H9 (cell line): Measurements from ENCODE around the gene PEPD. TPM values are rescaled to one million over a fixed set of nuclear protein-coding genes. Genes with fewer than 3 reads are reported as not detected.

Experiments used
- DNase-seq: peaks from one replicate; pipeline ENCODE4 v3.0.0-alpha.2; 2017
- H2AFZ ChIP-seq: one replicate; pipeline ENCODE4 v1.6.1; 2013; ENCODE audit warnings: mild to moderate bottlenecking, low read length, control low read depth, moderate library complexity
- H2AK5ac ChIP-seq: 2 replicates; pipeline ENCODE4 v1.6.1; 2013; ENCODE audit warnings: low read length, control low read depth, mixed read lengths; ENCODE audit not compliant: insufficient read length
- H2BK120ac ChIP-seq: one replicate; pipeline ENCODE4 v1.6.1; 2013; ENCODE audit warnings: low read depth, mild to moderate bottlenecking, low read length, control low read depth, inconsistent platforms; ENCODE audit not compliant: poor library complexity, severe bottlenecking
- H2BK12ac ChIP-seq: 2 replicates; pipeline ENCODE4 v1.6.1; 2013; ENCODE audit warnings: low read length, control low read depth, mixed read lengths, low read depth; ENCODE audit not compliant: insufficient read length
- H2BK15ac ChIP-seq: 2 replicates; pipeline ENCODE4 v1.6.1; 2013; ENCODE audit warnings: low read depth, low read length, control low read depth
- H2BK20ac ChIP-seq: one replicate; pipeline ENCODE4 v1.6.1; 2013; ENCODE audit warnings: low read depth, mild to moderate bottlenecking, low read length, control low read depth, inconsistent platforms; ENCODE audit not compliant: poor library complexity, severe bottlenecking
- H2BK5ac ChIP-seq: 2 replicates; pipeline ENCODE4 v1.6.1; 2013; ENCODE audit warnings: low read length, control low read depth, mixed read lengths; ENCODE audit not compliant: insufficient read length
- H3K14ac ChIP-seq: 2 replicates; pipeline ENCODE4 v1.6.1; 2013; ENCODE audit warnings: low read length, control low read depth; ENCODE audit not compliant: insufficient read depth
- H3K18ac ChIP-seq: 2 replicates; pipeline ENCODE4 v1.6.1; 2013; ENCODE audit warnings: low read depth, mild to moderate bottlenecking, mixed read lengths, low read length, control low read depth; ENCODE audit not compliant: insufficient read length
- H3K23ac ChIP-seq: 2 replicates; pipeline ENCODE4 v1.6.1; 2013; ENCODE audit warnings: low read length, control low read depth, mixed read lengths, low read depth; ENCODE audit not compliant: insufficient read length
- H3K23me2 ChIP-seq: 2 replicates; pipeline ENCODE4 v1.6.1; 2013; ENCODE audit warnings: low read depth, mild to moderate bottlenecking, mixed read lengths, low read length, control low read depth; ENCODE audit not compliant: insufficient read length, poor library complexity, severe bottlenecking
- H3K27ac ChIP-seq: 2 replicates; pipeline ENCODE4 v1.5.1; 2013; ENCODE audit warnings: low read length, control low read depth, mixed read lengths, low read depth; ENCODE audit not compliant: insufficient read length
- H3K27me3 ChIP-seq: 2 replicates; pipeline ENCODE4 v1.6.1; 2013; ENCODE audit warnings: low read length, control low read depth, inconsistent platforms; ENCODE audit not compliant: insufficient read depth
- H3K4ac ChIP-seq: 2 replicates; pipeline ENCODE4 v1.6.1; 2013; ENCODE audit warnings: low read depth, mild to moderate bottlenecking, control low read depth, inconsistent platforms, low read length, moderate library complexity
- H3K4me1 ChIP-seq: 2 replicates; pipeline ENCODE4 v1.6.1; 2013; ENCODE audit warnings: low read length, control low read depth, inconsistent platforms; ENCODE audit not compliant: insufficient read depth
- H3K4me2 ChIP-seq: 2 replicates; pipeline ENCODE4 v1.6.1; 2013; ENCODE audit warnings: low read length, control low read depth, mixed read lengths; ENCODE audit not compliant: insufficient read length, insufficient read depth
- H3K56ac ChIP-seq: 2 replicates; pipeline ENCODE4 v1.6.1; 2013; ENCODE audit warnings: low read depth, mild to moderate bottlenecking, mixed read lengths, low read length, control low read depth; ENCODE audit not compliant: insufficient read length
- H3K79me1 ChIP-seq: 2 replicates; pipeline ENCODE4 v1.6.1; 2013; ENCODE audit warnings: low read depth, mild to moderate bottlenecking, moderate library complexity, low read length, control low read depth, inconsistent platforms; ENCODE audit not compliant: insufficient read depth, poor library complexity, severe bottlenecking
- H3K79me2 ChIP-seq: 2 replicates; pipeline ENCODE4 v1.6.1; 2013; ENCODE audit warnings: low read length, control low read depth, inconsistent platforms; ENCODE audit not compliant: insufficient read depth
- H3K9ac ChIP-seq: 2 replicates; pipeline ENCODE4 v1.6.1; 2013; ENCODE audit warnings: low read length, control low read depth, mixed read lengths; ENCODE audit not compliant: insufficient read length; ENCODE audit errors: extremely low read depth
- H3K9me3 ChIP-seq: one replicate; pipeline ENCODE4 v1.6.1; 2013; ENCODE audit warnings: low read depth, low read length, inconsistent platforms; ENCODE audit not compliant: control insufficient read depth
- H3T11ph ChIP-seq: one replicate; pipeline ENCODE4 v1.6.1; 2013; ENCODE audit warnings: mild to moderate bottlenecking, low read length, control low read depth, inconsistent platforms
- H4K20me1 ChIP-seq: one replicate; pipeline ENCODE4 v1.6.1; 2013; ENCODE audit not compliant: control insufficient read depth, insufficient read length, insufficient read depth
- H4K5ac ChIP-seq: 2 replicates; pipeline ENCODE4 v1.6.1; 2013; ENCODE audit warnings: low read depth, mild to moderate bottlenecking, mixed read lengths, low read length, control low read depth; ENCODE audit not compliant: insufficient read length
- H4K8ac ChIP-seq: replicated peaks from 2 replicates; pipeline ENCODE4 v1.6.1; 2013; ENCODE audit warnings: low read length, control low read depth, mixed read lengths, low read depth; ENCODE audit not compliant: insufficient read length
- H4K91ac ChIP-seq: 2 replicates; pipeline ENCODE4 v1.6.1; 2013; ENCODE audit warnings: low read depth, mild to moderate bottlenecking, moderate library complexity, mixed read lengths, low read length, control low read depth; ENCODE audit not compliant: insufficient read length
- H3K27ac Mint-ChIP-seq, 3 experiments: 2 replicates in 2 of 3; 3 replicates in 1 of 3; pipeline ENCODE4 v1.8.0; 2020 to 2021; ENCODE audit warnings: mixed read lengths in 3 of 3, mild to moderate bottlenecking in 1 of 3, moderate library complexity in 1 of 3
- H3K27me3 Mint-ChIP-seq: 2 replicates; pipeline ENCODE4 v1.8.0; 2021; ENCODE audit warnings: low read depth, mild to moderate bottlenecking, moderate library complexity, mixed read lengths
- H3K36me3 Mint-ChIP-seq, 3 experiments: 2 replicates in 2 of 3; 3 replicates in 1 of 3; pipeline ENCODE4 v1.8.0; 2020 to 2021; ENCODE audit warnings: low read depth in 3 of 3, mixed read lengths in 3 of 3; ENCODE audit not compliant: insufficient read depth in 1 of 3
- H3K4me1 Mint-ChIP-seq, 2 experiments: 2 replicates each; pipeline ENCODE4 v1.8.0; 2020; ENCODE audit warnings: mixed read lengths in 2 of 2
- H3K4me3 Mint-ChIP-seq, 2 experiments: 2 replicates in 1 of 2; 3 replicates in 1 of 2; pipeline ENCODE4 v1.8.0; 2020 to 2021; ENCODE audit warnings: mild to moderate bottlenecking in 2 of 2, mixed read lengths in 2 of 2, moderate library complexity in 1 of 2
- H3K9me3 Mint-ChIP-seq, 2 experiments: 2 replicates in 1 of 2; 3 replicates in 1 of 2; pipeline ENCODE4 v1.8.0; 2020; ENCODE audit warnings: mild to moderate bottlenecking in 2 of 2, mixed read lengths in 2 of 2, moderate library complexity in 1 of 2
- CTCF ChIP-seq: fragments of 200-600 bp; sonication (generic); conservative IDR thresholded peaks from 3 replicates; pipeline ENCODE4 v1.8.0; 2021; ENCODE audit warnings: antibody characterized with exemption, mild to moderate bottlenecking
- WGBS: extraction: QIAGEN DNeasy Blood & Tissue Kit; methylation state at CpG from one replicate; pipeline ENCODE4 v1.1.7; 2013; ENCODE audit warnings: missing lambda C conversion rate, low lambda C conversion rate, mixed read lengths; ENCODE audit not compliant: insufficient read length; ENCODE audit errors: extremely low coverage; 5-methylcytosine and 5-hydroxymethylcytosine counted together
- total RNA-seq: library from RNA; stranded (reverse); gene quantifications from 2 replicates; pipeline ENCODE4 v1.2.1, GENCODE V29; 2021

PEPD gene
- total RNA-seq, 1 experiment from 2014 or later, result 52.8 TPM

- Mint-ChIP-seq H3K4me1 (peaks cover 7 to 16% of the 10 kb centered on the region in 2 experiments; a peak in 3 of 4 replicates), H3K4me3 (no peak overlapping the region), H3K27me3 (peaks cover 2% of the 10 kb centered on the region), H3K36me3 (no peaks in the 10 kb centered on the region; a peak in 1 of 7 replicates), H3K27ac (no peak overlapping the region; a peak in 1 of 7 replicates), H3K9me3 (no peaks in the 10 kb centered on the region)
- no peaks in the 10 kb centered on the region for H3K79me2 ChIP-seq
- H3K27ac ChIP-seq, result no peak overlapping the region
- H4K8ac ChIP-seq, result no peak overlapping the region
- no peak overlapping the region for H3K56ac ChIP-seq
- H3K9ac ChIP-seq, result no peak overlapping the region
- no peak overlapping the region for H3K18ac ChIP-seq
- no peaks in the 10 kb centered on the region for H3K27me3 ChIP-seq
- no peak for DNase-seq
- no peak overlapping the region for H3K14ac ChIP-seq
- H3K23ac ChIP-seq, result no peak overlapping the region
- H3K9me3 ChIP-seq, result no peaks in the 10 kb centered on the region
- no peaks in the 10 kb centered on the region for H3K79me1 ChIP-seq
- no peak overlapping the region for H2AK5ac ChIP-seq
- no peak overlapping the region for H4K5ac ChIP-seq
- H3K4me1 ChIP-seq, result no peaks in the 10 kb centered on the region
- no peak overlapping the region for H2BK15ac ChIP-seq
- TF ChIP-seq CTCF, result no peak
- H2BK20ac ChIP-seq, result no peak overlapping the region
- H2BK5ac ChIP-seq, result no peak overlapping the region
- H2BK120ac ChIP-seq, result no peak overlapping the region
- no peak overlapping the region for H2BK12ac ChIP-seq
- no peak overlapping the region for H3K4ac ChIP-seq
- H2AFZ ChIP-seq, result no peak overlapping the region
- no peak overlapping the region for H3T11ph ChIP-seq
- no peaks in the 10 kb centered on the region for H3K23me2 ChIP-seq
- no CpG with 5 or more reads among the region's 6 CpGs for WGBS
- H3K4me2 ChIP-seq, result no peak overlapping the region
- H4K20me1 ChIP-seq, result no peaks in the 10 kb centered on the region
- no peak overlapping the region for H4K91ac ChIP-seq
Measured at GRCh38 chr19:33551676-33552075, 30.1 kb upstream of the PEPD start.
